HEK293 (cell line): ENCODE measurements around the gene SETD2.

Experiments used
- CTCF ChIA-PET: fragments of 350-600 bp; formaldehyde crosslinking; extraction: SDS; loops from one replicate; lab custom pipeline; 2021; ENCODE audit warnings: antibody characterized with exemption; lab: Yijun Ruan, JAX
- POLR2A ChIA-PET: fragments of 300-600 bp; formaldehyde crosslinking; extraction: SDS; loops from one replicate; lab custom pipeline; 2020; ENCODE audit warnings: antibody characterized with exemption, inconsistent platforms; lab: Yijun Ruan, JAX
- H3K27ac ChIP-seq: fragments of 200-500 bp; sonication (Bioruptor generic); 2 replicates; pipeline ENCODE4 v1.5.1; 2014; ENCODE audit warnings: low read depth, low read length, control low read depth, inconsistent platforms; ENCODE audit errors: extremely low read depth
- H3K36me3 ChIP-seq, 2 experiments: fragments of 200-500 bp in 1 of 2; sonication (Bioruptor generic) in 1 of 2; 1 replicate in 1 of 2; 2 replicates in 1 of 2; pipeline ENCODE4 v1.5.1; 2014 to 2017; ENCODE audit warnings: inconsistent platforms in 2 of 2, low read length in 2 of 2; ENCODE audit not compliant: control insufficient read depth in 2 of 2, insufficient read depth in 1 of 2
- H3K4me1 ChIP-seq: fragments of 200-500 bp; sonication (Bioruptor generic); 2 replicates; pipeline ENCODE4 v1.5.1; 2014; ENCODE audit warnings: mild to moderate bottlenecking, low read length, inconsistent platforms; ENCODE audit not compliant: control insufficient read depth, insufficient read depth
- H3K4me3 ChIP-seq: 2 replicates; pipeline ENCODE4 v1.5.1; 2011; ENCODE audit warnings: low read depth, mild to moderate bottlenecking, control low read depth, low read length, moderate library complexity
- H3K9me3 ChIP-seq: fragments of 200-500 bp; sonication (Bioruptor generic); 2 replicates; pipeline ENCODE4 v1.5.1; 2014; ENCODE audit warnings: low read depth, low read length, inconsistent platforms; ENCODE audit not compliant: control insufficient read depth, insufficient read depth
- FEZF1 ChIP-seq: fragments of 450-650 bp; formaldehyde crosslinking; IDR thresholded peaks from 2 replicates; pipeline ENCODE4 v1.5.1; 2016; ENCODE audit warnings: missing biosample characterization, missing genetic modification characterization
- KLF8 ChIP-seq: fragments of 450-650 bp; formaldehyde crosslinking; IDR thresholded peaks from 2 replicates; pipeline ENCODE4 v1.5.1; 2016; ENCODE audit warnings: missing biosample characterization, missing genetic modification characterization
- PRDM2 ChIP-seq: fragments of 450-650 bp; formaldehyde crosslinking; IDR thresholded peaks from 2 replicates; pipeline ENCODE4 v1.5.1; 2016; ENCODE audit warnings: missing biosample characterization, missing genetic modification characterization, borderline replicate concordance
- REPIN1 ChIP-seq: fragments of 450-650 bp; formaldehyde crosslinking; IDR thresholded peaks from 2 replicates; pipeline ENCODE4 v1.5.1; 2017; ENCODE audit warnings: missing biosample characterization, missing genetic modification characterization, low read depth
- REST ChIP-seq: fragments of 450-650 bp; formaldehyde crosslinking; IDR thresholded peaks from 2 replicates; pipeline ENCODE4 v1.5.1; 2016; ENCODE audit warnings: missing biosample characterization, missing genetic modification characterization
- SALL2 ChIP-seq: fragments of 450-650 bp; formaldehyde crosslinking; IDR thresholded peaks from 2 replicates; pipeline ENCODE4 v1.5.0; 2017; ENCODE audit warnings: missing biosample characterization, mild to moderate bottlenecking, missing genetic modification characterization, borderline replicate concordance
- SP2 ChIP-seq: fragments of 450-650 bp; formaldehyde crosslinking; IDR thresholded peaks from 2 replicates; pipeline ENCODE4 v1.5.1; 2016; ENCODE audit warnings: missing biosample characterization, missing genetic modification characterization
- SP3 ChIP-seq: fragments of 450-650 bp; formaldehyde crosslinking; IDR thresholded peaks from 2 replicates; pipeline ENCODE4 v1.5.1; 2016; ENCODE audit warnings: missing biosample characterization, missing genetic modification characterization
- ZNF121 ChIP-seq: fragments of 450-650 bp; formaldehyde crosslinking; IDR thresholded peaks from 2 replicates; pipeline ENCODE4 v1.5.1; 2016; ENCODE audit warnings: missing biosample characterization, missing genetic modification characterization
- ZNF169 ChIP-seq: fragments of 450-650 bp; formaldehyde crosslinking; IDR thresholded peaks from 2 replicates; pipeline ENCODE4 v1.5.1; 2016; ENCODE audit warnings: missing biosample characterization, missing genetic modification characterization
- ZNF280C ChIP-seq: fragments of 450-650 bp; formaldehyde crosslinking; IDR thresholded peaks from 2 replicates; pipeline ENCODE4 v1.5.1; 2016; ENCODE audit warnings: missing biosample characterization, missing genetic modification characterization
- ZNF280D ChIP-seq: fragments of 450-650 bp; formaldehyde crosslinking; IDR thresholded peaks from 2 replicates; pipeline ENCODE4 v1.5.1; 2016; ENCODE audit warnings: missing biosample characterization, missing genetic modification characterization
- ZNF404 ChIP-seq: fragments of 450-650 bp; formaldehyde crosslinking; IDR thresholded peaks from 2 replicates; pipeline ENCODE4 v1.5.1; 2017; ENCODE audit warnings: missing biosample characterization, missing genetic modification characterization
- ZNF426 ChIP-seq: fragments of 450-650 bp; formaldehyde crosslinking; IDR thresholded peaks from 2 replicates; pipeline ENCODE4 v1.5.1; 2017; ENCODE audit warnings: missing biosample characterization, missing genetic modification characterization, mild to moderate bottlenecking, inconsistent platforms, moderate library complexity
- ZNF488 ChIP-seq: fragments of 450-650 bp; formaldehyde crosslinking; IDR thresholded peaks from 2 replicates; pipeline ENCODE4 v1.5.1; 2016; ENCODE audit warnings: missing biosample characterization, missing genetic modification characterization
- ZNF621 ChIP-seq: fragments of 450-650 bp; formaldehyde crosslinking; IDR thresholded peaks from 2 replicates; pipeline ENCODE4 v1.5.1; 2017; ENCODE audit warnings: missing biosample characterization, missing genetic modification characterization
- ZNF623 ChIP-seq: fragments of 450-650 bp; formaldehyde crosslinking; IDR thresholded peaks from 2 replicates; pipeline ENCODE4 v1.5.1; 2016; ENCODE audit warnings: missing biosample characterization, missing genetic modification characterization
- ZNF791 ChIP-seq: fragments of 450-650 bp; formaldehyde crosslinking; IDR thresholded peaks from 2 replicates; pipeline ENCODE4 v1.5.1; 2016; ENCODE audit warnings: missing biosample characterization, missing genetic modification characterization
- ZNF792 ChIP-seq: fragments of 450-650 bp; formaldehyde crosslinking; IDR thresholded peaks from 2 replicates; pipeline ENCODE4 v1.5.1; 2016; ENCODE audit warnings: missing biosample characterization, missing genetic modification characterization
- ZSCAN16 ChIP-seq: fragments of 450-650 bp; formaldehyde crosslinking; IDR thresholded peaks from 2 replicates; pipeline ENCODE4 v1.5.1; 2016; ENCODE audit warnings: missing biosample characterization, missing genetic modification characterization

SETD2 gene

GRCh38 chr3:47012342-47013230 is 151.3 kb downstream of the SETD2 start (continued):
- no peak for TF ChIP-seq PRDM2 (tag by site-specific recombination)
- no peak for TF ChIP-seq FEZF1
- TF ChIP-seq ZNF169 (tag by site-specific recombination): no peak
- TF ChIP-seq SALL2 (tag by site-specific recombination): no peak
- no peak for TF ChIP-seq ZNF426 (tag by site-specific recombination)
- no peak for TF ChIP-seq ZNF488 (tag by site-specific recombination)

GRCh38 chr3:47011371-47011770 is 152.5 kb downstream of the SETD2 start:
- Histone ChIP-seq H3K36me3 (peaks cover 0 to 37% of the 10 kb centered on the region in 2 experiments; a peak in 1 of 3 replicates), H3K27ac (no peak overlapping the region), H3K9me3 (no peaks in the 10 kb centered on the region), H3K4me1 (no peaks in the 10 kb centered on the region), H3K4me3 (no peak overlapping the region)
- POLR2A ChIA-PET: no interaction called here
- CTCF ChIA-PET: interaction anchor here (0.7 kb wide), 1 partner anchor 88 kb away, joined by 6 read pairs; no protein-coding TSS in a partner anchor
- no peak for TF ChIP-seq REPIN1 (tag by site-specific recombination)
- no peak for TF ChIP-seq ZNF280D (tag by site-specific recombination)
- TF ChIP-seq ZNF621 (tag by site-specific recombination): no peak
- no peak for TF ChIP-seq ZNF792 (tag by site-specific recombination)
- TF ChIP-seq FEZF1: no peak
- TF ChIP-seq ZNF280C (tag by site-specific recombination): no peak
- TF ChIP-seq ZNF623 (tag by site-specific recombination): no peak
- TF ChIP-seq SP2 (tag by site-specific recombination): no peak
- TF ChIP-seq REST (tag by site-specific recombination): no peak
- no peak for TF ChIP-seq ZSCAN16 (tag by site-specific recombination)
- TF ChIP-seq SP3 (tag by site-specific recombination): no peak
- no peak for TF ChIP-seq ZNF791
- no peak for TF ChIP-seq ZNF121
- TF ChIP-seq ZNF404 (tag by site-specific recombination): no peak
- TF ChIP-seq KLF8: no peak
